Astrocyte (in vitro differentiated cells and primary cell): ENCODE measurements around the gene GID4. TPM values are rescaled to one million over a fixed set of nuclear protein-coding genes. Genes with fewer than 3 reads are reported as not detected.

Source experiments
- DNase-seq: peaks from one replicate; pipeline ENCODE4 v3.0.0-alpha.2; 2010; ENCODE audit warnings: low read depth
- FAIRE-seq: peaks from 2 replicates; lab custom pipeline; 2011; peaks lifted over from hg19 to GRCh38; lab: Jason Lieb, UNC
- H2AFZ ChIP-seq: 2 replicates; pipeline ENCODE4 v1.6.0; 2012; ENCODE audit warnings: low read depth, low read length, inconsistent platforms
- H3K27ac ChIP-seq: 2 replicates; pipeline ENCODE4 v1.5.1; 2011; ENCODE audit warnings: low read depth, low read length, inconsistent platforms
- H3K27me3 ChIP-seq: 2 replicates; pipeline ENCODE4 v1.6.0; 2011; ENCODE audit warnings: low read length, inconsistent platforms; ENCODE audit not compliant: insufficient read depth
- H3K36me3 ChIP-seq: 2 replicates; pipeline ENCODE4 v1.5.1; 2011; ENCODE audit warnings: low read length, inconsistent platforms; ENCODE audit not compliant: insufficient read depth
- H3K4me1 ChIP-seq: 2 replicates; pipeline ENCODE4 v1.5.1; 2011; ENCODE audit warnings: low read length, inconsistent platforms; ENCODE audit not compliant: insufficient read depth
- H3K4me2 ChIP-seq: 2 replicates; pipeline ENCODE4 v1.6.0; 2012; ENCODE audit warnings: low read length, inconsistent platforms
- H3K4me3 ChIP-seq: 2 replicates; pipeline ENCODE4 v1.5.1; 2011; ENCODE audit warnings: low read depth, mild to moderate bottlenecking, low read length, inconsistent platforms; ENCODE audit not compliant: insufficient read depth
- H3K79me2 ChIP-seq: 2 replicates; pipeline ENCODE4 v1.6.0; 2012; ENCODE audit warnings: mild to moderate bottlenecking, low read length, inconsistent platforms; ENCODE audit not compliant: insufficient read depth
- H3K9ac ChIP-seq: 2 replicates; pipeline ENCODE4 v1.6.0; 2012; ENCODE audit warnings: mild to moderate bottlenecking, low read length, inconsistent platforms
- H3K9me3 ChIP-seq: 2 replicates; pipeline ENCODE4 v1.5.1; 2012; ENCODE audit warnings: low read depth, mild to moderate bottlenecking, low read length, inconsistent platforms; ENCODE audit not compliant: insufficient read depth
- H4K20me1 ChIP-seq: 2 replicates; pipeline ENCODE4 v1.6.0; 2012; ENCODE audit warnings: low read length, inconsistent platforms; ENCODE audit not compliant: insufficient read depth
- H3K27ac Mint-ChIP-seq: one replicate; pipeline ENCODE4 v1.8.0; 2021; ENCODE audit warnings: mild to moderate bottlenecking, mixed read lengths; ENCODE audit not compliant: unreplicated experiment
- H3K27me3 Mint-ChIP-seq: one replicate; pipeline ENCODE4 v1.8.0; 2021; ENCODE audit warnings: low read depth, mixed read lengths; ENCODE audit not compliant: unreplicated experiment
- H3K36me3 Mint-ChIP-seq: one replicate; pipeline ENCODE4 v1.8.0; 2021; ENCODE audit warnings: low read depth, mixed read lengths; ENCODE audit not compliant: unreplicated experiment
- H3K4me1 Mint-ChIP-seq: one replicate; pipeline ENCODE4 v1.8.0; 2021; ENCODE audit warnings: low read depth, mixed read lengths; ENCODE audit not compliant: unreplicated experiment
- H3K4me3 Mint-ChIP-seq: one replicate; pipeline ENCODE4 v1.8.0; 2021; ENCODE audit warnings: mild to moderate bottlenecking, moderate library complexity, mixed read lengths; ENCODE audit not compliant: unreplicated experiment
- H3K9me3 Mint-ChIP-seq: one replicate; pipeline ENCODE4 v1.8.0; 2021; ENCODE audit warnings: mild to moderate bottlenecking, mixed read lengths; ENCODE audit not compliant: unreplicated experiment
- CTCF ChIP-seq: IDR thresholded peaks from 2 replicates; pipeline ENCODE4 v1.5.1; 2011; ENCODE audit warnings: low read depth, mild to moderate bottlenecking, inconsistent platforms, low read length, moderate library complexity; ENCODE audit not compliant: insufficient read depth
- EZH2 ChIP-seq: IDR thresholded peaks from 2 replicates; pipeline ENCODE4 v1.6.1; 2012; ENCODE audit warnings: mild to moderate bottlenecking, low read length, inconsistent platforms; ENCODE audit not compliant: insufficient read depth
- total RNA-seq: library from RNA; stranded (reverse); gene quantifications from 2 replicates; pipeline ENCODE4 v1.2.1, GENCODE V29; 2021

GID4 gene
- total RNA-seq, 1 donor from 2014 or later, result 9.9 TPM

GRCh38 chr17:18005496-18005895, 33.7 kb upstream of the GID4 start:
- H4K20me1 ChIP-seq, result no peaks in the 10 kb centered on the region
- no peak overlapping the region for H3K4me2 ChIP-seq
- DNase-seq (no peak), FAIRE-seq (no peak)
- TF ChIP-seq EZH2, result no peak
- TF ChIP-seq CTCF, result no peak
- H2AFZ ChIP-seq, result no peak overlapping the region
- H3K27ac ChIP-seq, result no peak overlapping the region
- Mint-ChIP-seq H3K27me3 (peaks cover 5% of the 10 kb centered on the region), H3K27ac (no peak overlapping the region), H3K9me3 (peaks cover 3% of the 10 kb centered on the region), H3K4me1 (peaks cover 13% of the 10 kb centered on the region), H3K36me3 (peaks cover 16% of the 10 kb centered on the region), H3K4me3 (no peak overlapping the region)
- no peak overlapping the region for H3K4me3 ChIP-seq
- H3K9ac ChIP-seq, result no peak overlapping the region
- H3K4me1 ChIP-seq, result peaks cover 15% of the 10 kb centered on the region
- no peaks in the 10 kb centered on the region for H3K9me3 ChIP-seq
- H3K27me3 ChIP-seq, result no peaks in the 10 kb centered on the region
- H3K79me2 ChIP-seq, result no peaks in the 10 kb centered on the region
- H3K36me3 ChIP-seq, result no peaks in the 10 kb centered on the region

GRCh38 chr17:18006495-18007239, 32.5 kb upstream of the GID4 start:
- peaks cover 19% of the 10 kb centered on the region for H3K36me3 Mint-ChIP-seq
- TF ChIP-seq EZH2, result no peak
- no peak for TF ChIP-seq CTCF
- H3K4me1 Mint-ChIP-seq, result peaks cover 13% of the 10 kb centered on the region
- Histone ChIP-seq H2AFZ (no peak overlapping the region), H3K9ac (no peak overlapping the region), H3K9me3 (no peaks in the 10 kb centered on the region), H3K4me1 (peaks cover 15% of the 10 kb centered on the region), H3K4me3 (no peak overlapping the region), H3K27ac (no peak overlapping the region), H3K36me3 (no peaks in the 10 kb centered on the region), H3K27me3 (no peaks in the 10 kb centered on the region), H3K4me2 (no peak overlapping the region), H4K20me1 (no peaks in the 10 kb centered on the region), H3K79me2 (no peaks in the 10 kb centered on the region)
- DNase-seq, result no peak
- no peak overlapping the region for H3K27ac Mint-ChIP-seq
- H3K9me3 Mint-ChIP-seq, result peaks cover 3% of the 10 kb centered on the region
- H3K27me3 Mint-ChIP-seq, result peaks cover 5% of the 10 kb centered on the region
- H3K4me3 Mint-ChIP-seq, result no peak overlapping the region
- FAIRE-seq, result no peak
